Right renal pelvis (tissue), 4 donors: ENCODE results near the gene KRTAP10-2. TPM values are rescaled to one million over a fixed set of nuclear protein-coding genes. Genes with fewer than 3 reads are reported as not detected.
"Not testable (repeated sequence)": the region's sequence is repeated elsewhere in the genome, so short reads cannot be mapped to it uniquely, and the experiment has no call there.

Experiments used
- DNase-seq, 4 donors: peaks; one replicate each; pipeline ENCODE4 v3.0.0-alpha.2; 2013; ENCODE audit warnings: low read depth in 4 of 4, low spot score in 3 of 4, missing footprints in 1 of 4
- polyA plus RNA-seq, 4 donors: library from polyadenylated mRNA; unstranded; fragments of 120-200 nt; gene quantifications; one replicate each; pipeline ENCODE4 v1.2.1, GENCODE V29; 2013; ENCODE audit not compliant: insufficient read length in 4 of 4

KRTAP10-2 gene, protein sequence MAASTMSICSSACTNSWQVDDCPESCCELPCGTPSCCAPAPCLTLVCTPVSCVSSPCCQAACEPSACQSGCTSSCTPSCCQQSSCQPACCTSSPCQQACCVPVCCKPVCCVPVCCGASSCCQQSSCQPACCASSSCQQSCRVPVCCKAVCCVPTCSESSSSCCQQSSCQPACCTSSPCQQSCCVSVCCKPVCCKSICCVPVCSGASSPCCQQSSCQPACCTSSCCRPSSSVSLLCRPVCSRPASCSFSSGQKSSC
- polyA plus RNA-seq: under 1 TPM in 1 of 4 donors, not detected in 3; 0.05 TPM

GRCh38 chr21:44551340-44551961, at the start of gene KRTAP10-2:
Gene KRTAP10-2, minus strand, starts transcription at chr21:44551505. Its CDS starts 47 bp downstream, at chr21:44551458.
- no peak for DNase-seq

- DNase-seq: not testable (repeated sequence)
Measured at GRCh38 chr21:44601091-44601490, 49.8 kb upstream of the KRTAP10-2 start.

DNA sequence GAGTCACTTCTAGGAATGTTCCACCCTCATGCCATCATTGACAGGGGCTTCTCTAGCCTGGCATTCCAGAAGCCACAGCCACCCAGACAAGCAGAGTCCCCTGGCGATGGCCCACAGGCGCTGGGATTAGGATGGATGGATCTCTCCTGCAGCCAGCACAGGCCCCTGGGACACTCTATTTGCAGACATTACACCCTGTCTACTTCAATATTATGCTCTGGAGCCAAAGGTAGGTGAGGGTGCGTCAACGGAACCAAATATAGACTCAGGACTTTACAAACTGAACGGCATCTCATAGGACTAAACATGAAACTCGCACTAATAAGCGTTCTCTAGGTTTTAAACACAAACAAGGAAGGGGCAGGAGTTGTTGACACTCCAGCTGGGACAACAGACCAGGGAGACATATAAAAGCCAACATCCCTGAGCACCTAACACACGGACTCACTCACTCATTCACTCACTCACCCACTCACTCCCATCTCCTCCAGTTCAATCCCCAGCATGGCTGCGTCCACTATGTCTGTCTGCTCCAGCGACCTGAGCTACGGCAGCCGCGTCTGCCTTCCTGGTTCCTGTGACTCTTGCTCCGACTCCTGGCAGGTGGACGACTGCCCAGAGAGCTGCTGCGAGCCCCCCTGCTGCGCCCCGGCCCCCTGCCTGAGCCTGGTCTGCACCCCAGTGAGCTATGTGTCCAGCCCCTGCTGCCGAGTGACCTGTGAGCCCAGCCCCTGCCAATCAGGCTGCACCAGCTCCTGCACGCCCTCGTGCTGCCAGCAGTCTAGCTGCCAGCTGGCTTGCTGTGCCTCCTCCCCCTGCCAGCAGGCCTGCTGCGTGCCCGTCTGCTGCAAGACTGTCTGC, 49.0 kb upstream of the KRTAP10-2 start, which contains the start of gene KRTAP10-7:
Gene KRTAP10-7 (plus strand): TSS at position 480 of the 861 bp plus-strand sequence. CDS start 25 bp downstream, at position 505.
- DNase-seq: not testable (repeated sequence)

- DNase-seq: no peak
Measured at GRCh38 chr21:44599264-44600029, 48.1 kb upstream of the KRTAP10-2 start.

GRCh38 chr21:44598061-44598460, 46.8 kb upstream of the KRTAP10-2 start:
- no peak for DNase-seq

DNA sequence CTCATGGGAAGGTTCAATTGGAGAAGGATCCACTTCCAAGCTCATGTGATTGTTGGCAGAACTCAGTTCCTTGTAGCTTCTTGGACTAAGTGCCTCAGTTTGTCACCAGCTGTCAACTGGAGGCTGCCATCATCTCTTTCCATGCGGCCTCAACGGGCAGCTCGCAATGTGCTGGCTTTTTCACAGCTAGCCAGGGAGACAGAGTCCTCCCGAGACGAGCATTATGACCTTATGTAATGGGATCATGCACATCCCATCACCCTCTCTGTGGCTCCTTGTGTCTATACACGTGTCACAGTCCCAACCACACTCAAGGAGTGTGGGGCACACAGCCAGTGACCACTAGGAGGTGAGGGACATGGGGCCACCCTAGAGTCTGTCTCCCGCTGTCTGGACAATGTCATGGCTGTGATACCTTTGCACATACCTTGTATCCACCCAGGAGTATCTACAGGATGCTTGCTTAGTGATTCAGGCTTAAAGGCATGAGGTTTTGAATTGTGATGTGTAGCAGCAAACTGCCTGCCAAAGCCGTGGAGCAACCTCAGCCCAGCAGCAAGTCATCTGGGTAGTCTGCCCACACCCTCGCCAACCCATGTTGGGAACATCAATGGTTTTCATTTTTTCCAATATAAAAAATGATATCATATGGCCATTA, 44.9 kb upstream of the KRTAP10-2 start:
- no peak for DNase-seq

GRCh38 chr21:44595524-44595923, 44.2 kb upstream of the KRTAP10-2 start:
- DNase-seq: no peak

GRCh38 chr21:44594406-44594916, 43.2 kb upstream of the KRTAP10-2 start:
- no peak for DNase-seq

DNA sequence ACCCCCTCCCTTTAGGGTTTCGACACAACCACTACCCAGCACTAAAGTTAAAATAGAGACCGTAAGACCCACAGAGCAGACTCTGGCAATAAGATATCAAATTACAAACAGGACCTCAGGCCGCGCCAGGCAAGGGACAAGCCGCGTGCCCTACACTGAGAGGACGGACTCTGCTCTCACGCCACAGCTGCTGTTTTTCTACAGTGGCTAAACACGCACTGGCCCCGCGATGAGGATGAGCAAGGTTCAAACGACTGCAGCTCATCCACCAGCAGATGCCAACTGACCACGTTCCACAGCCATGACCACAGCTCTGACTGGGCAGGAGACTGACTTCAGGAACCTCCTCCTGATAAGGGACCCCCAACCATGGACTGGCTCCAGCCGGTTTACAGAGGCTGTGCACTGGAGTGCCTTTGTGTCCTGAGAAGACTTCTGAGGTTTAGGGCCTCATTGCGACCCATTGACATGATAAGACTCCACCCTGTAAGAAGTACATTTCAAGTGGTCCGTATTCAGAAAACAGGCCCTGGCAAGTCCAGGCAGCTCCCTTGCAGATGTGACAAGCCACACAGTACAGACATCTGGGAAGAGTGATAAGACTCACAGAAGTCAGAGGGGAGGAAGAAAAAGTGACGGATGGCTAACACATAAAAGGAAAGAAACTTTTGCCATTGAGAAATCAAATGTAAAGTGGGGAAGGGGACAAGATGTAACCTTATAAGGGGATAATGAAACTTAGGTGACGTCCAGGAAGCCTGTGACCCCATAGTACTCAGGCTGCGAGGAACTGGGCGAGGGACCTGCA, 42.5 kb upstream of the KRTAP10-2 start:
- no peak for DNase-seq

GRCh38 chr21:44592446-44593311, 41.4 kb upstream of the KRTAP10-2 start, which contains the start of gene KRTAP10-6:
Gene KRTAP10-6, minus strand, starts transcription at chr21:44592505. Its CDS starts 21 bp downstream, at chr21:44592484.
- no peak for DNase-seq

- not testable (repeated sequence) for DNase-seq
Measured at GRCh38 chr21:44591801-44592130, 40.5 kb upstream of the KRTAP10-2 start.

DNA sequence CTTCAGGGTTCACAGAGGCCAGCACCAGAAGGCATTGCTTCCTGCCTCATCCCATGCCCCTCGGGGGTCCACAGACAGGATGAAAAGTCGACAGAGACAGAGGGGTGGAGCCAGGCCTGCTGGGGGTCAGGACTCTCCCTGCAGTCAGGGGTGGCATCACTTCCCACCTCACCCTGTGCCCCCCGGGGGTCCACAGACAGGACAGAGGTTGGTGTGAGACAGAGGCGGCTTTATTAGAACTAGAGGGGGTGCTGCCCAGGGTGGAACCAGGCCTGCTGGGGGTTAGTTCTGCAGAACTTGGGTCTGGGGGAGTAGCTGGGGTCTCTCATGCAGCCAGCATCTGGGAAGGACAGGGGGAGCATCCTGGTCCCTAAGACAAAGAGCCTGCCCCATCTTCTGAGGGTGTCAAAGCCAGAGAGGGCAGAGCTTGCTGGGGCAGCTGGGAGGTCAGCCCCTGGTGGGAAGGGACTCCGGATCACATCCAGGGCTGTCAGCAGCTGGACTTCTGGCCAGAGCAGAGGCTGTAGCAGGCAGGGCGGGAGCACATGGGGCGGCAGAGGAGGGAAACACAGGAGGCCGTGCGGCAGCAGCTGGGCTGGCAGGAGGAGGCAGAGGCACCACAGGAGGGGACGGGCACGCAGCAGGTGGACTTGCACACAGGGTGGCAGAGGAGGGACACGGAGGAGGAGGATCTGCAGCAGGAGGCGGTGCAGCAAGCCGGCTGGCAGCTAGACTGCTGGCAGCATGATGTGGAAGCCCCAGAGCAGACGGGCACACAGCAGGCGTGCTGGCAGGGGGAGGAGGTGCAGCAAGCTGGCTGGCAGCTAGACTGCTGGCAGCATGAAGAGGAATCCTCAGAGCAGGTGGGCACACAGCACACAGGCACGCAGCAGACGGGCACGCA, 39.8 kb upstream of the KRTAP10-2 start:
- not testable (repeated sequence) for DNase-seq

DNA sequence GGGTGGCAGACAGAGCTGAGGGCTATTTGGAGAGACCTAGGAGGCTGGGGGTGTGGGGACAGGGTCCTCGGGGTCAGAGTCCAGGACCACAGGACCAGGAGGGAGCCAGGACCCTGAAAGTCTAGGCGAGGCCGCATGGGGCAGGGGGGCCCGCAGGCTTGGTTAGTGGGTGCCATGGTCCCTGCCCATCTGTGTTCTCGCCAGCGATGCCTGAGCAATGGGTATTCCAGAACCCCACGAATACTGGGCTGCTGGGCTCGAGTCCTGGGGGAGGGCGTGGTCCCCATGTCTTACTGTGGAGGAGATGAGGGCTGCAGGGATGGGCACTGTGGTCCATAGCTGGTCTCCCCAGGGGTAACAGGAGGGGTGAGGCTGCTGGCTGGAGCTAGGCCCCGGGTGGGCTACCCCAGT, 39.0 kb upstream of the KRTAP10-2 start:
- DNase-seq: no peak

- DNase-seq: no peak
Measured at GRCh38 chr21:44589586-44590305, 38.4 kb upstream of the KRTAP10-2 start.

- no peak for DNase-seq
Measured at GRCh38 chr21:44589094-44589493, 37.8 kb upstream of the KRTAP10-2 start.

- no peak for DNase-seq
Measured at GRCh38 chr21:44585892-44586291, 34.6 kb upstream of the KRTAP10-2 start.
